Muscle of leg (tissue), 11 donors: ENCODE results near the gene GOSR2. TPM values are rescaled to one million over a fixed set of nuclear protein-coding genes. Genes with fewer than 3 reads are reported as not detected.

Source experiments
- DNase-seq: peaks from one replicate; pipeline ENCODE4 v3.0.0; 2013
- H3K27ac ChIP-seq: one replicate; pipeline ENCODE4 v1.5.1; 2013; ENCODE audit warnings: mild to moderate bottlenecking, low read length, control low read depth
- H3K27me3 ChIP-seq: one replicate; pipeline ENCODE4 v1.6.1; 2013; ENCODE audit warnings: low read length; ENCODE audit not compliant: control insufficient read depth, insufficient read depth
- H3K36me3 ChIP-seq: one replicate; pipeline ENCODE4 v1.6.1; 2013; ENCODE audit warnings: low read length; ENCODE audit not compliant: control insufficient read depth, insufficient read depth
- H3K4me1 ChIP-seq: one replicate; pipeline ENCODE4 v1.6.1; 2013; ENCODE audit warnings: low read length; ENCODE audit not compliant: control insufficient read depth, insufficient read depth
- H3K4me3 ChIP-seq: one replicate; pipeline ENCODE4 v1.5.1; 2013; ENCODE audit warnings: low read length, control low read depth
- H3K9me3 ChIP-seq: replicated peaks from 2 replicates; pipeline ENCODE4 v1.6.1; 2013; ENCODE audit warnings: low read depth, low read length; ENCODE audit not compliant: control insufficient read depth
- WGBS: methylation state at CpG from one replicate; pipeline ENCODE4 v1.1.5; 2013; ENCODE audit warnings: missing lambda C conversion rate; ENCODE audit not compliant: insufficient coverage; 5-methylcytosine and 5-hydroxymethylcytosine counted together
- polyA plus RNA-seq, 8 donors: library from polyadenylated mRNA; unstranded; fragments of 120-200 nt; gene quantifications; one replicate each; pipeline versions ENCODE4 v1.2.1 to v1.2.3, GENCODE V29; 2013; ENCODE audit warnings: inconsistent platforms in 1 of 8, low replicate concordance in 1 of 8; ENCODE audit not compliant: insufficient read length in 8 of 8, insufficient read depth in 1 of 8
- total RNA-seq: library from RNA; stranded (reverse); fragments of 120-200 nt; gene quantifications from one replicate; pipeline ENCODE4 v1.2.4, GENCODE V29; 2013

GOSR2 gene
- total and polyA plus RNA-seq, 9 donors: 27.4 to 36.8 (median 29.6) TPM

- Histone ChIP-seq H3K4me1 (peaks cover 6% of the 10 kb centered on the region), H3K27ac (no peak overlapping the region), H3K36me3 (no peaks in the 10 kb centered on the region), H3K4me3 (no peak overlapping the region), H3K9me3 (no peaks in the 10 kb centered on the region), H3K27me3 (peaks cover 30% of the 10 kb centered on the region)
- DNase-seq: no peak
- WGBS: 34% methylated on average over 11 of the region's 13 CpGs
These were observed 32.9 kb upstream of the GOSR2 start for GRCh38 chr17:46889992-46890564.

GRCh38 chr17:46890638-46891037 lies 32.3 kb upstream of the GOSR2 start:
- Histone ChIP-seq H3K4me1 (peaks cover 7% of the 10 kb centered on the region), H3K4me3 (no peak overlapping the region), H3K27me3 (peaks cover 28% of the 10 kb centered on the region), H3K9me3 (no peaks in the 10 kb centered on the region), H3K27ac (no peak overlapping the region), H3K36me3 (no peaks in the 10 kb centered on the region)
- WGBS: no CpG with 5 or more reads among the region's 6 CpGs
- no peak for DNase-seq

GRCh38 chr17:46892192-46892703 lies 30.7 kb upstream of the GOSR2 start:
- H3K9me3 ChIP-seq: no peaks in the 10 kb centered on the region
- no peak overlapping the region for H3K4me3 ChIP-seq
- 76% methylated on average over 3 of the region's 4 CpGs for WGBS
- peaks cover 7% of the 10 kb centered on the region for H3K4me1 ChIP-seq
- DNase-seq: no peak
- H3K36me3 ChIP-seq: no peaks in the 10 kb centered on the region
- H3K27me3 ChIP-seq: peaks cover 26% of the 10 kb centered on the region
- no peak overlapping the region for H3K27ac ChIP-seq

GRCh38 chr17:46894024-46894423 lies 28.9 kb upstream of the GOSR2 start:
- 75% methylated on average over 9 of the region's 9 CpGs for WGBS
- Histone ChIP-seq H3K4me1 (peaks cover 7% of the 10 kb centered on the region), H3K4me3 (no peak overlapping the region), H3K27ac (no peak overlapping the region), H3K36me3 (no peaks in the 10 kb centered on the region), H3K9me3 (no peaks in the 10 kb centered on the region), H3K27me3 (peaks cover 26% of the 10 kb centered on the region)
- DNase-seq: no peak

GRCh38 chr17:46894476-46895151 lies 28.3 kb upstream of the GOSR2 start:
- H3K9me3 ChIP-seq: no peaks in the 10 kb centered on the region
- no peaks in the 10 kb centered on the region for H3K36me3 ChIP-seq
- WGBS: 21% methylated on average over 26 of the region's 29 CpGs
- no peak overlapping the region for H3K27ac ChIP-seq
- no peak overlapping the region for H3K4me3 ChIP-seq
- H3K4me1 ChIP-seq: peaks cover 7% of the 10 kb centered on the region
- peaks cover 26% of the 10 kb centered on the region for H3K27me3 ChIP-seq
- no peak for DNase-seq

- H3K27ac ChIP-seq: no peak overlapping the region
- no peaks in the 10 kb centered on the region for H3K36me3 ChIP-seq
- no peaks in the 10 kb centered on the region for H3K9me3 ChIP-seq
- H3K27me3 ChIP-seq: peaks cover 25% of the 10 kb centered on the region
- peak; percentile 15 for DNase-seq
- WGBS: 69% methylated on average over 5 of the region's 9 CpGs
- H3K4me3 ChIP-seq: no peak overlapping the region
- H3K4me1 ChIP-seq: peaks cover 7% of the 10 kb centered on the region
These were observed 27.8 kb upstream of the GOSR2 start for GRCh38 chr17:46895171-46895570.

GRCh38 chr17:46896991-46897390 lies 26.0 kb upstream of the GOSR2 start:
- H3K27ac ChIP-seq: no peak overlapping the region
- no peaks in the 10 kb centered on the region for H3K9me3 ChIP-seq
- no peak for DNase-seq
- peaks cover 7% of the 10 kb centered on the region for H3K4me1 ChIP-seq
- no peak overlapping the region for H3K4me3 ChIP-seq
- H3K27me3 ChIP-seq: peaks cover 21% of the 10 kb centered on the region
- WGBS: 86% methylated on average over 8 of the region's 9 CpGs
- H3K36me3 ChIP-seq: no peaks in the 10 kb centered on the region

GRCh38 chr17:46898364-46898763 lies 24.6 kb upstream of the GOSR2 start:
- no peaks in the 10 kb centered on the region for H3K36me3 ChIP-seq
- no peaks in the 10 kb centered on the region for H3K9me3 ChIP-seq
- no CpG with 5 or more reads among the region's 2 CpGs for WGBS
- no peak for DNase-seq
- H3K27me3 ChIP-seq: peaks cover 21% of the 10 kb centered on the region
- H3K27ac ChIP-seq: no peak overlapping the region
- H3K4me3 ChIP-seq: no peak overlapping the region
- H3K4me1 ChIP-seq: peaks cover 7% of the 10 kb centered on the region

GRCh38 chr17:46898860-46899259 lies 24.1 kb upstream of the GOSR2 start:
- peaks cover 16% of the 10 kb centered on the region for H3K27me3 ChIP-seq
- no peaks in the 10 kb centered on the region for H3K36me3 ChIP-seq
- no peaks in the 10 kb centered on the region for H3K9me3 ChIP-seq
- WGBS: 100% methylated on average over 2 of the region's 5 CpGs
- peaks cover 7% of the 10 kb centered on the region for H3K4me1 ChIP-seq
- H3K4me3 ChIP-seq: no peak overlapping the region
- no peak overlapping the region for H3K27ac ChIP-seq
- no peak for DNase-seq

GRCh38 chr17:46901291-46901690 lies 21.7 kb upstream of the GOSR2 start:
- Histone ChIP-seq H3K36me3 (no peaks in the 10 kb centered on the region), H3K9me3 (no peaks in the 10 kb centered on the region), H3K27me3 (peaks cover 3% of the 10 kb centered on the region), H3K27ac (no peak overlapping the region), H3K4me3 (no peak overlapping the region), H3K4me1 (no peaks in the 10 kb centered on the region)
- no peak for DNase-seq
- WGBS: 65% methylated on average over 8 of the region's 9 CpGs
